Activated T-helper 9 cell treated with anti-CD3 and anti-CD28 coated beads, Interleukin-2, amount 50 U/mL, for 16 hours (primary cell): Measurements from ENCODE around the gene GNPTAB.
"Not testable (repeated sequence)": the region's sequence is repeated elsewhere in the genome, so short reads cannot be mapped to it uniquely, and the experiment has no call there.

Experiments used
- DNase-seq: peaks from one replicate; pipeline ENCODE4 v3.0.0-alpha.2; 2020; ENCODE audit warnings: low read depth

The GNPTAB gene

GRCh38 chr12:101852998-101853397, 22.2 kb upstream of the GNPTAB start:
- no peak for DNase-seq

DNA sequence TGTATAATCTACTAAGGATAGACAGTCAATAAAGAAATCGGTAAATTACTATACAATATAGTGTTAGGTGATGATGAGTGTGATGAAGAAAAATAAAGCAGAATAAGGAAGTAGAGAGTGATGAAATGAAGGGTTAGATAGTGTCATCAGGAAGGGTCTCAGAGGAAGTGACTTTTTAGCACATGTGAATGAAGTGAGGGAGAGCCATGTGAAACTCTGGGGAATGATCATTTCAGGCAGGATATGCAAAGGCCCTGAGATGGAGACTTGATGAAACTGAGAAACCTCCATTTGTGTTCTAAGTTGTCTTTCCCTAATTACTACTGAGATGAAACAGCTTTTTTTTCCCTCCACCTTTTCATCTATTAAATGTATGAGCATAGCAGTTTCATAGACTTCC, 19.4 kb upstream of the GNPTAB start:
- DNase-seq = no peak

- DNase-seq = no peak
Observed at GRCh38 chr12:101847325-101847724, 16.6 kb upstream of the GNPTAB start.

DNA sequence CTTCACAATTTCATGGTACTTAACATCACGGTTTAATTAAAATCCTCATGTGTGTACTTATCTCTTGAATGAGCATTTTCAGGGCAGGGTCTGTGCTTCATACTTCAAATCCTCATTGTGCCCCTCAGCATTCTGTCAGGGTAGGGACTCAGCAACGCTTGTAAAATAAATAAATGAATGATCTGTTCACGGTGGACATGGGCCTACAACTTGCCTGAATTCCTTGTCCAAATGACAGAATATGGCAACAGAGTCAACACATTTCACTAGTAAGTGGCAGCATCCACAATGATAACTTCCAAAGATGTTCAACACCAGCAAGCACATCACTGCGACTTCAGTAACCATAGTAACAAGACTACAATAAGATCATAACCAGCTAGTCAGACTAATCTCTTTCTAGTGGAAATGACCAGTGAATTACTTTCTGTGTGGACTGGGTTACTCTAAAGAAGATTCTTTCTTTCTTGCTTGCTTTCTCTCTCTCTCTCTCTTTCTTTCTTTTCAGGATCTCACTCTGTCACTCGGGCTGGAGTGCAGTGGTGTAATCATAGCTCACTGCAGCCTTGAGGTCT, 14.5 kb upstream of the GNPTAB start:
- DNase-seq = no peak

- DNase-seq = no peak
Observed at GRCh38 chr12:101841069-101841468, 10.3 kb upstream of the GNPTAB start.

DNA sequence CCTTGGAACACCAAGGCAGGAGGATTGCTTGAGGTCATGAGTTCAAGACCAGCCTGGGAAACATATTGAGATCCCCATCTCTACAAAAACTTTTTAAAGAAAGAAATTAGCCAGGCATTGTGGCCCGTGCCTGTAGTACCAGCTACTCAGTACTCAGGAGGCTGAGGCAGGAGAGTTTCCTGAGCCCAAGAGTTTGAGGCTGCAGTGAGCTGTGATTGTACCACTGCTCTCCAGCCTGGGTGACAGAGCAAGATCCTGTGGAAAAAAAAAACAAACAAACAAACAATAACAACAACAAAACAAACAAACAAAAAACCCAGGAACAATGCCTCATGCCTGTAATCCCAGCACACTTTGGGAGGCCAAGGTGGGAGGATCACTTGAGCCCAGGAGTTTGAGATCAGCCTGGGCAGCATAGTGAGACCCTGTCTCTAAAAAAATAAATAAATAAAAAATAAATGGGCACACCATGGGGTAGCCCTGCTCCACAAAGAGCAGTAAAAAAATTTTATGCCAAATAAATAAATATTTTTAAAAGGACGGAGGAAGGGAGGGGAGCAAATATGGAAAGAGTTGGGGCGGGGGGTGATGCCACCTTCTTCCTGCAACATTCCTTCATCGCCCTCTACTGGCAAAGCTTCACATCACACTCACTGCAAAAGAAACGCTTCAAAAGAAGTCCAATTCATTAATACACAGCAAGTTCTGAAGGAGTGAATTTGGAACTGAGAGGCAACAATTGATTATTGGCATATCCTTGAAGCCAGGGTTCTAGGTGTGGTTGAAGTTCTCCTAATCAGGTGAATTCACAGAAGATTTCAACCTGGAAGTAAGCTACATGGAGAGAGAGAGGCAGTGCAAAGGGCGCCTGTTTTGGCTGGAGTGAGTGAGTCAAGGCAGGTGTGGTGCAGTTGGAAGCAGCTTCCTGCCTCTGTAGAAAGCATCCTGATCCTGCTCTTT, 8.8 kb upstream of the GNPTAB start:
- DNase-seq = peak; percentile 42

DNA sequence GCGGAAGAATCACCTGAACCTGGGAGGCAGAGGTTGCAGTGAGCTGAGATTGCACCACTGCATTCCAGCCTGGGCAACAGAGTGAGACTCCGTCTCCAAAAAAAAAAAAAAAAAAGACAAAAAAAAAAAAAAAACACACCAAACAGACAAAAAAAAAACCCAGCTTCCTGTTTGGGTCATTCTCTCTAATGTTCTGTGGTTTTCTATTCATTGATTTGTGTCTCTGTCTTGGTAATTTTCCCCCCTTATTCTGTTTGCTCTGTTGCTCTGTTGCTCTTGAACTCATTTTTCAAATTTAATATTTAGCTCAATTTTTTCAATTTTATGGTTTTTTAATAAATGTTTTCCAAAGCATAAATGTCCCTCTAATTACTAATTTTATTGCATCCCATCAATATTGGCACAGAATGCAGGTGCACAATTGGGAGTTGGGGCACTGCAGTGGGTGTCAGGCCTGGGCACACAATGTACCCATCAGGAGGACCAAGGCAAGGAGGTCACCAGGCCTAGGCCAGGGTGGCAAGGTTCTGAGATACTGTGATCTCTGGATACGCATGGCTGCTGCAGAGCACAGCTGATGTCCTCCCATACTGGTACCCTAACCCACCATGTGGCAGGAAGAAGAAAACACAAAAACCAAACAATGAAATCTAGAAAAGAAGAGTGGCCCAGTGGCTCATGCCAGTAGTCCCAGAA, 8.0 kb upstream of the GNPTAB start:
- DNase-seq = no peak

GRCh38 chr12:101832030-101832429, 1.3 kb upstream of the GNPTAB start:
- no peak for DNase-seq

DNA sequence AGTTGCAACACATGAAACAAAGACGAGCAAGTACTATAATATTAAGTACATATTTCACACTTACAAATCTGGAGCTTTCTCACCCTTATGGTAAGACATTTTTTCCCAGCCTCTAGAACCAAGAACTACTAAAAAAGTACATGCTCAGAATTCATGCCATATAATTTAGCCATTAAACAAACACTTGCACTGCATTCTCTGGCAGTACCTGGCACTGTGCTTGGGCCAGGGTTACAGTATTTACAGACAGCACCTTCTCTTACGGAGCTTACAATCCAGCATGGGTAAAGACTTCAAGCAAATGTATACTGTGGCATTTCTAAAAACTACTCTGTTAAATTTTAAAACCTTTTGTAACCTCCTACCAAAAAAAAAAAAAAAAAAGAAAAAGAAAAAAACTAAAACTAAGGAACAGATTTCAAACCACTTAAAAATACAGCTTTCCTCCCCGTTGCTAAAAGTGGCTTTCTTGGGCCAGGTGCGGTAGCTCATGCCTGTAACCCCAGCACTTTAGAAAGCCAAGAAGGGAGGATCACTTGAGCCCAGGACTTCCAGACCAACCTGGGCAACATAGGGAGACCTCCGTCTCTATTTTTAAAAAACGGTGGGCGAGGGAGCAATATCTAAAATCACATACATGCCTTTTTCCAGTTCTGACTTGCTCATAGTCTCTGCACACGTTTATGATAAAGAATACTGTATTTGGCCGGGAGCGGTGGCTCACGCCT, 956 bp downstream of the GNPTAB start:
- DNase-seq = no peak

- DNase-seq = no peak
Observed at GRCh38 chr12:101828463-101829196, 2.1 kb downstream of the GNPTAB start.

- DNase-seq = no peak
Observed at GRCh38 chr12:101826766-101827368, 3.9 kb downstream of the GNPTAB start.

- DNase-seq = no peak
Observed at GRCh38 chr12:101824831-101825230, 5.9 kb downstream of the GNPTAB start.

DNA sequence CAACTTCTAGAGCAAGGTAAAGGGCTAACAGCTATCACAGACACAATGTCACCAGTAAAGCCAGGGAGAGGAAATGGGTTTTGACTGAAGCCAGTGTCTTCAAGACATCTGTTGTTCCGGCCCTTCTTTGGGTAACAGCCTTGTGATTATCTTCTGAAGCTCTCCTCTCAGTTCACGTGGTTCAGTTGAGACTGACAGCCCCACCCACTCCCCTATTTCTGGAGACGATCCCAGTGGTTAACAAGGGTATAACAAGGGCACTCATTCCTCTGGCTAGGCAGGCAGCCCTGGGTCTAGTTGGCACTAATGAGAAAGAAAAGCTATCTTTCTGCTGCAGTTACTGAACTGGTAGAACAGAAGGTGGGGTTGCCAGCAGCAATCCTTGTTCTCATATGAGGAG, 6.9 kb downstream of the GNPTAB start:
- peak; percentile 33 for DNase-seq

DNA sequence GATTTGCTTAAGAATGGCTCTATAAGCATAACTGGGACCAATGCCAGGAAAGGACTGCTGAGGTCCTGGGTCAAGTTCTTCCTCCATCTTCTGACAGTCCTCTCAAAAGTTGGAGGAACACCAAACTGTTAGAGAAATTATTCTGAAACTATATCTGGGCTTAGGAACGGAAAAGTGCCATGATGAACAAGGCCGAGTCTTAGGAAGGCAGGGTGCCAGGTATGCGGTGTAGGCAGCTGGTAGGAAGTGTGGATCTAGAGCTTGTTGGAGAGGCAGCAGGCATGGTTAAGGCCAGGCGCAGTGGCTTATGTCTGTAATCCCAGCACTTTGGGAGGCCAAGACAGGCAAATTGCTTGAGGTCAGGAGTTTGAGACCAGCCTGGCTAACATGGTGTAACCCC, 7.7 kb downstream of the GNPTAB start:
- DNase-seq = no peak

DNA sequence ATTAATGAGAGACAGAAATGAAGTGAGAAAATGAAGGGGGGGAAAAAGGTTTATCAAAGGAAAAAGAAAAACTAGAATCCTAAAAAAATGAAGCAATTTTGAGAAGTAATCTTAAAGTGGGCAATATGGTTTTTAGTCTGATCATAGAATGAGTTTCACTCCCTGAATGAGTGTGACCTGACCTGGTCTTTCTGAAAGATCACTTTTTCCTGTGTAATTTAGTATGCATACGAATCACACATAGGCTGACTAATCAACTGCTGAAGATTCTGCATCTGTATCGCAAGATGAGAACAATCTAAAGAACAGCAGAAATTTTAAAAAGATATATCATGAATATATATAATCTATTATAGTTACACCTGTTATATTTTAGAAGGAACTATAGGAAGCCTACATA, 11.3 kb downstream of the GNPTAB start:
- DNase-seq = no peak

DNA sequence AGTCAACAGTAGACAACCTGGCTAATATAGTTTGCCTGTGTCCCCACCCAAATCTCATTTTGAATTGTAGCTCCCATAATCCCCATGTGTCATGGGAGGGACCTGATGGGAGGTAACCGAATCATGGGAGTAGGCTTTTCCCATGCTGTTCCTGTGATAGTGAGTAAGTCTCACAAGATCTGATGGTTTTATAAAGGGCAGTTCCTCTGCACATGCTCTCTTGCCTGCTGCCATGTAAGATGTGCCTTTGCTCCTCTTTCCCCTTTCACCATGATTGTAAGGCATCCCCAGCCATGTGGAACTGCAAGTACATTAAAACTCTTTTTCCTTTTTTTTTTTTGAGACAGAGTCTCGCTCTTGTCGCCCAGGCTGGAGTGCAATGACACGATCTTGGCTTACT, 12.1 kb downstream of the GNPTAB start:
- not testable (repeated sequence) for DNase-seq

GRCh38 chr12:101813117-101813516, 17.6 kb downstream of the GNPTAB start:
- DNase-seq = no peak

DNA sequence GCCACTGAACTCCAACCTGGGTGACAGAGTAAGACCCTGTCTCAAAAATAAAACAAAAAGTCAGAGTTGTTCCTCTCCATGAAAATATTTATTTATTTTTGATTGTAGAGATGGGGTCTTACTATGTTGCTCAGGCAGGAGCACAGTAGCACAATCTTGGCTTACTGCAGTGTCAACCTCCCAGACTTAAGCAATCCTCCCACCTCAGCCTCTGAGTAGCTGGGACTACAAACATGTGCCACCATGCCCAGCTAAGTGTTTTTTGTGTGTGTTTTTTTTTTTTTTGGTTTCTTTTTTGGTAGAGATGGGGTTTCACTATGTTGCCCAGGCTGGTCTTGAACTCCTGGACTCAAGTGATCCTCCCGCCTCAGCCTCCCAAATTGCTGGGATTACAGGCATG, 18.0 kb downstream of the GNPTAB start:
- DNase-seq = not testable (repeated sequence)

DNA sequence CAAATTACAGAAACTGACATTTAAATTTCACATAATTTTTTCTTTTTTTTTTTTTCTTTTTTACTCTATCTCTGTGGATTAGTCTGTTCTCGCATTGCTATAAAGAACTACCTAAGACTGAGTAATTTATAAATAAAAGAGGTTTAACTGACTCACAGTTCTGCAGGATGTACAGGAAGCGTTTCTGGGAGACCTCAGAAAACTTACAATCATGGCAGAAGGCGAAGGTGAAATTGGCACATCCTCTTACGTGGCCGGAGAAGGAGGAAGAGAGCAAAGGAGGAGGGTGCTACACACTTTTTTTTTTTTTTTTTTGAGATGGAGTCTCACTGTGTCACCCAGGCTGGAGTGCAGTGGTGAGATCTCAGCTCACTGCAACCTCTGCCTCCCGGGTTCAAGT, 19.4 kb downstream of the GNPTAB start:
- DNase-seq = not testable (repeated sequence)

GRCh38 chr12:101809208-101809607, 21.6 kb downstream of the GNPTAB start:
- DNase-seq = no peak

DNA sequence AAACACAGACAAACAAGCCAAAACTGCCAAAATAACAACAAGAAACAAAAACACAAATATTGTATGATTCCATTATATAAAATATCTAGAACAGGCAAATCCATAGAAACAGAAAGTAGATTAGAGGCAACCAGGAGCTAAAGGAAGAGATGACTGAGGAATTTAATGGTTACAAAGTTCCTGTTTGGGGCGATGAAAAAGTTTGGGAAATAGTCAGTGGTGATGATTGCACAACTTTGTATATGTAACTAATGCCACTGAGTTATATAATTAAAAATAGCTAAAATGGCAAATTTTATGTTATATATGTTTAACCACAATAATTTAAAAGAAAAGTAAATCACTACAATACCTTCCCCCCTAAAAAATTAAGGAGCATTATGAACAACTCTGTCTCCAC, 24.5 kb downstream of the GNPTAB start:
- DNase-seq = no peak
